Memory B cell (primary cell): ENCODE data around the gene MBD6.

Source experiments
- ATAC-seq: fragments of 150-1000 bp; cut with Tn5 transposase; 2 replicates; pipeline ENCODE4 v1.10.0; 2021; ENCODE audit warnings: low read depth, mild to moderate bottlenecking, moderate library complexity
- DNase-seq, 2 donors: peaks; one replicate each; pipeline ENCODE4 v3.0.0; 2022; ENCODE audit warnings: low spot score in 2 of 2
- H3K27ac Mint-ChIP-seq: one replicate; pipeline ENCODE4 v1.8.0; 2022; ENCODE audit warnings: mild to moderate bottlenecking, moderate library complexity, mixed read lengths
- H3K27me3 Mint-ChIP-seq: one replicate; pipeline ENCODE4 v1.8.0; 2022; ENCODE audit warnings: mixed read lengths
- H3K36me3 Mint-ChIP-seq: one replicate; pipeline ENCODE4 v1.8.0; 2022; ENCODE audit warnings: mild to moderate bottlenecking, mixed read lengths
- H3K4me1 Mint-ChIP-seq: one replicate; pipeline ENCODE4 v1.8.0; 2022; ENCODE audit warnings: mixed read lengths
- H3K4me3 Mint-ChIP-seq: one replicate; pipeline ENCODE4 v1.8.0; 2022; ENCODE audit warnings: mild to moderate bottlenecking, moderate library complexity, mixed read lengths
- H3K9me3 Mint-ChIP-seq: one replicate; pipeline ENCODE4 v1.8.0; 2022; ENCODE audit warnings: mixed read lengths

Gene MBD6

GRCh38 chr12:57525615-57526383 lies 3.2 kb downstream of the MBD6 start:
- no peaks in the 10 kb centered on the region for H3K27me3 Mint-ChIP-seq
- ATAC-seq: no peak
- no peaks in the 10 kb centered on the region for H3K9me3 Mint-ChIP-seq
- H3K4me3 Mint-ChIP-seq: no peak overlapping the region
- no peak overlapping the region for H3K27ac Mint-ChIP-seq
- H3K36me3 Mint-ChIP-seq: peaks cover 8% of the 10 kb centered on the region
- DNase-seq: no peak
- H3K4me1 Mint-ChIP-seq: peaks cover 32% of the 10 kb centered on the region

- no peak overlapping the region for H3K27ac Mint-ChIP-seq
- no peak for ATAC-seq
- DNase-seq: no peak
- no peak overlapping the region for H3K4me3 Mint-ChIP-seq
- no peaks in the 10 kb centered on the region for H3K27me3 Mint-ChIP-seq
- peaks cover 8% of the 10 kb centered on the region for H3K36me3 Mint-ChIP-seq
- H3K9me3 Mint-ChIP-seq: no peaks in the 10 kb centered on the region
- H3K4me1 Mint-ChIP-seq: peaks cover 31% of the 10 kb centered on the region
These were observed 4.0 kb downstream of the MBD6 start for GRCh38 chr12:57526477-57527126.

DNA sequence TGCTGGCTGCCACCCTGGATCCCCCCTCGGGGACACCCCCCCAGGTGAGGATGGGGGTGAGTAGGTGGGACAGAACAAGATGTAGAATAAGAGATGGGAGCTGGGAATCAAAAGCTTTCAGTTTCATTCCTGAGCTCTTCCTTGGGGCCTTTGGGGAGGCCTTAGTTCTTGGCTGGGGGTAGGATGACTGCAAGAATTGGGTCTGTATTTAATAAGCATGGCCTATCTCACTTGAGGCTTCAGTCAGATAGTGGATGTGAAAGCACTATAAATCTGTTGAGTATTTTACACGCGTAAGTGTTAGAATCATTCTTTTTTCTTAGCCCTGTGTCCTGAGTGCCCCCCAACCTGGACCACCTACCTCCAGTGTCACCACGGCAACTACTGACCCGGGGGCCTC lies 4.6 kb downstream of the MBD6 start:
- peaks cover 25% of the 10 kb centered on the region for H3K4me1 Mint-ChIP-seq
- H3K27ac Mint-ChIP-seq: no peak overlapping the region
- peaks cover 12% of the 10 kb centered on the region for H3K36me3 Mint-ChIP-seq

DNA sequence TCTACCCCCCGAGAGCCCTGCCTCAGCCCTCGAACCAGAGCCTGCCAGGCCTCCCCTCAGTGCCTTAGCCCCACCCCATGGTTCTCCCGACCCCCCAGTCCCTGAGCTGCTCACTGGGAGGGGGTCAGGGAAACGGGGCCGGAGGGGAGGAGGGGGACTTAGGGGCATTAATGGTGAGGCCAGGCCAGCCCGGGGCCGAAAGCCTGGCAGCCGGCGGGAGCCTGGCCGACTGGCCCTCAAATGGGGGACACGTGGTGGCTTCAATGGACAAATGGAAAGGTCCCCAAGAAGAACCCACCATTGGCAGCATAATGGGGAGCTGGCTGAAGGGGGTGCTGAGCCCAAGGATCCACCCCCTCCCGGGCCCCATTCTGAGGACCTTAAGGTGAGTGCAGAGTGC lies 5.6 kb downstream of the MBD6 start:
- H3K9me3 Mint-ChIP-seq: no peaks in the 10 kb centered on the region
- no peak overlapping the region for H3K27ac Mint-ChIP-seq
- H3K4me3 Mint-ChIP-seq: no peak overlapping the region
- no peak for DNase-seq
- no peaks in the 10 kb centered on the region for H3K27me3 Mint-ChIP-seq
- H3K4me1 Mint-ChIP-seq: peaks cover 23% of the 10 kb centered on the region
- peaks cover 18% of the 10 kb centered on the region for H3K36me3 Mint-ChIP-seq
- no peak for ATAC-seq

More for the DNA sequence above, 4.6 kb downstream of the MBD6 start:
- Mint-ChIP-seq H3K27me3 (no peaks in the 10 kb centered on the region), H3K4me3 (no peak overlapping the region), H3K9me3 (no peaks in the 10 kb centered on the region)
- DNase-seq (no peak), ATAC-seq (no peak)

DNA sequence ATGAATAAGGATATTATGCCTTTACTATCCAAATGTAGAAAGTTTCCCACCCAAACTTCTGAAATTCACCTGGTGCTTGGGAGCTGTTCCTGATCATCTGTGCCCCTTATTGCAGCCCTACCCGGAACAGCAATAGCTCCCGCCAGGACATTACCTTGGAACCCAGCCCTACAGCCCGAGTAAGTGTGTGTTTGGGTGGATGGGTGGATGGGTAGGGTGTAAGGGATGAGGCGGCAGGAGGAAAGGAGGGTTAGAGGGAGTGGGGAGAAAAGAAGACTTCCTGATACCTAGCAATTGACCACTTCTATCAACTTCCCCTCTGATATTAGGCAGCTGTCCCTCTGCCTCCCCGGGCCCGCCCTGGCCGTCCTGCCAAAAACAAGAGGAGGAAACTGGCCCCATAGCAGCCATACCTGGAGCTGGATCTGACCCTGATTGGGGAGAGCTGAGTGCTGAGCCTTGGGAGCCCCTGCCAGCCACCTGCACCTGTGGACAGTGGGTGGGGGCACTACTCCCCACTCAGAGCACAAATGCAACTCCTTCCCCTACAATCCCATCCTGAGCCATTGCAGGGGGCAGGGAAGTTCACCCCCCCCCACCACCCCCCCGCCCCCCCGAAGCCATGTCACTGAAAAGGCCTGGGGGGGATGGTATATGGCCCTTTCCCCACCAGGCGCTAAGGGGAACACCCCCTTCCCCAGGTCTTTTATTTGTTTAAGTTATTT lies 6.4 kb downstream of the MBD6 start:
- DNase-seq: no peak
- no peaks in the 10 kb centered on the region for H3K27me3 Mint-ChIP-seq
- no peak overlapping the region for H3K4me3 Mint-ChIP-seq
- peaks cover 16% of the 10 kb centered on the region for H3K4me1 Mint-ChIP-seq
- peaks cover 18% of the 10 kb centered on the region for H3K36me3 Mint-ChIP-seq
- no peaks in the 10 kb centered on the region for H3K9me3 Mint-ChIP-seq
- no peak overlapping the region for H3K27ac Mint-ChIP-seq
- no peak for ATAC-seq

DNA sequence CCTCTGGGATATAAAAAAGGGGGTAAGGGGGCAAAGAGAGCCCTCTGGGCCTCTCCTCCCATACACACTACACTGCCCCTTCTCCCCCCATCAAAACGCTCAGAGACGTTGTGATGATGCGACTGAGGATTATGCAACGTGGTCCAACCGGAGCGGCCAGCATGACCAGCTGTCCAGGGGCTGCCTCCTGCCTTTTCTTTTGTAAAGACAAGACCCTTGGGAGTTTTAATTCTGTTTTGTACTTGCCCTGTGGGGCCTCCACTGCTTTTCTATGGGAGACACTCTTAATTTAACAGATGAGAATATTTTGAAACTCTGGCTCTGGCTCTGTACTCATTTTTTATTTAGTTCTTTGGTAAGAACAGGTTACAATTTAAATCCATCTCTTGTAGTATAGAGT lies 7.2 kb downstream of the MBD6 start:
- peak overlapping the region; percentile 53 for H3K27ac Mint-ChIP-seq
- H3K36me3 Mint-ChIP-seq: peaks cover 18% of the 10 kb centered on the region

DNA sequence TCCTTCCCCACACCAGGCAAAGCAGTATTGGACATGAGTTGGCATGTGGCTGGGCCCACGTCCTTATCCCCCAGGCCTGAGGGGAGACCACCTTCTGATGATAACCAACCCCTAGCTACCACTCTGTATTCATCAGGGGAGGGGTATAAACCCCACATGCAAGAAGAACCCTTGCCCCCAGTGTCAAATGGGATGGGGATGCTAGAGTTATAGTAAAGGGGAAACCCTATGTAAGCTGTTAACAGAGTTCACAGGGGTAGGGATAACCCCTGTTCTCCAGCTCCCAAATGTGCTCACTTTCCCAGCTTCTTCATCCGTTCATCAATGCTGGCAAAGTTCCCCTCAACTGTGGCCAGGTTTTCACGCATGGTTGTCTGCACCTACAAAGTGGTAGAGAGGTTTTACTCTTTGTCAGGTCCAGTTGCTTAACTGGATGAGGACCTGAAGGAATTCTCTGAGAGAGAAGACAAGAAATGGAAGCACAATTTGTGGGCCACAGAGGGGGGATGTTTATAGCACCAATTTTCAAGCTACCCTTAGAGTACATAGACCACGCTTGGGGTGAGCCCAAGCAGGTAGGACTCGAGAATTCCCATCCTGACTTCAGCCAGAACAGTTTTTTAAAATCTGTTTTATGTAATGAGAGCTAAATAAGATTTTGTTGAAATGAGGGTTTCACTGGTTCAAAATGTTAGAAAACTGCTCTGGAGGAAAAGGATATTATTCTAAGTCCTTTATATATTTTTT lies 7.9 kb downstream of the MBD6 start:
- H3K27ac Mint-ChIP-seq: no peak overlapping the region

More for the DNA sequence above, 7.2 kb downstream of the MBD6 start:
- H3K4me3 Mint-ChIP-seq: no peak overlapping the region
- no peaks in the 10 kb centered on the region for H3K9me3 Mint-ChIP-seq
- H3K4me1 Mint-ChIP-seq: peaks cover 10% of the 10 kb centered on the region
- no peak for ATAC-seq
- no peaks in the 10 kb centered on the region for H3K27me3 Mint-ChIP-seq
- no peak for DNase-seq

DNA sequence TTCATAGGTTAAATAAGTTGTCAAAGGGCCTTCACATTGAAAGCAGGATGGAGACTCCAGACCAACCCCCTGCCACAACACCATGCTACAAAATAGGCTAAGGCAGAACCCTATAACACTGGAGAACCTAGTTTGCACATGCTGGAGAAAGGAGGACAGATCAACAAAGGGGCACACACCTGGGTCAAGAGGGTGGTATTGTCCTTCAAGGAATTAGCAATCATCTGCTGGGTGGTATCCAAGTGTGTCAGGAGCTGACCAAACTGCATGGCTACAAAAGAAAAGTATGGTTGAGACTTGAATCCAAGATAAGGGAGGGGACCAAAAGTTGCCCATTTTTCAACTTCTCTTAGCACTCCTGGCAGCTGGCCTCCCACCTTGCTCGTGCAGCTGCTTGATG lies 9.2 kb downstream of the MBD6 start:
- no peak overlapping the region for H3K4me3 Mint-ChIP-seq
- peaks cover 2% of the 10 kb centered on the region for H3K4me1 Mint-ChIP-seq
- no peaks in the 10 kb centered on the region for H3K27me3 Mint-ChIP-seq
- DNase-seq: no peak
- H3K36me3 Mint-ChIP-seq: peaks cover 20% of the 10 kb centered on the region
- no peak for ATAC-seq
- no peaks in the 10 kb centered on the region for H3K9me3 Mint-ChIP-seq
- H3K27ac Mint-ChIP-seq: no peak overlapping the region

More for the DNA sequence above, 7.9 kb downstream of the MBD6 start:
- no peaks in the 10 kb centered on the region for H3K27me3 Mint-ChIP-seq
- DNase-seq (no peak), ATAC-seq (no peak)
- no peak overlapping the region for H3K4me3 Mint-ChIP-seq
- H3K4me1 Mint-ChIP-seq: peaks cover 8% of the 10 kb centered on the region
- no peaks in the 10 kb centered on the region for H3K9me3 Mint-ChIP-seq
- peaks cover 21% of the 10 kb centered on the region for H3K36me3 Mint-ChIP-seq

DNA sequence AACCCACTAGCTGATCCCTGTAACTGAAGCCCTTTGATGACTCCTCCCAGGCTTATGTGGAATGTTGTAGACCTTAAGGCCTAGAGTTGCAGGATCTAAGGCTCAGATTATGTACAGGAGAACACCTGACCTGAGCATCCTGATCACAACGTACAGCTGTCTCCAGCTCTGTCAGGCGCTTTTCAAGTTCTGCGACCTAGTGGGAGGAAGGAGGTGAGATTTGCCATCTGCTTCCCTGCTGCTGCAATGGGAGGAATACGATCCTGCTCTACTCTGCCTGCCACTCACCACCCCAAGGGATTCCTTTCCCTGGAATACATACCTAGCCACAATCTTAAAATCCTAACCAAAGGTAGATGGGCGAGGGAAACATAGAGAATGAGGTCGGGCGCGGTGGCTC lies 10.5 kb downstream of the MBD6 start:
- H3K4me3 Mint-ChIP-seq: no peak overlapping the region
- DNase-seq (no peak), ATAC-seq (no peak)
- H3K9me3 Mint-ChIP-seq: no peaks in the 10 kb centered on the region
- H3K36me3 Mint-ChIP-seq: peaks cover 20% of the 10 kb centered on the region
- no peak overlapping the region for H3K27ac Mint-ChIP-seq
- peaks cover 2% of the 10 kb centered on the region for H3K4me1 Mint-ChIP-seq
- no peaks in the 10 kb centered on the region for H3K27me3 Mint-ChIP-seq

- Mint-ChIP-seq H3K4me3 (no peak overlapping the region), H3K27ac (no peak overlapping the region), H3K36me3 (peaks cover 26% of the 10 kb centered on the region), H3K9me3 (no peaks in the 10 kb centered on the region), H3K27me3 (no peaks in the 10 kb centered on the region), H3K4me1 (peaks cover 2% of the 10 kb centered on the region)
- ATAC-seq (no peak), DNase-seq (no peak)
These were observed 11.6 kb downstream of the MBD6 start for GRCh38 chr12:57534250-57534649.

- Mint-ChIP-seq H3K4me3 (no peak overlapping the region), H3K36me3 (peaks cover 22% of the 10 kb centered on the region), H3K9me3 (no peaks in the 10 kb centered on the region), H3K27ac (no peak overlapping the region), H3K4me1 (no peaks in the 10 kb centered on the region), H3K27me3 (no peaks in the 10 kb centered on the region)
- DNase-seq (no peak), ATAC-seq (no peak)
These were observed 12.4 kb downstream of the MBD6 start for GRCh38 chr12:57534991-57535543.

- peaks cover 22% of the 10 kb centered on the region for H3K36me3 Mint-ChIP-seq
- no peak for ATAC-seq
- H3K27me3 Mint-ChIP-seq: no peaks in the 10 kb centered on the region
- no peaks in the 10 kb centered on the region for H3K9me3 Mint-ChIP-seq
- no peak overlapping the region for H3K4me3 Mint-ChIP-seq
- no peak overlapping the region for H3K27ac Mint-ChIP-seq
- DNase-seq: no peak
- H3K4me1 Mint-ChIP-seq: peaks cover under 1% of the 10 kb centered on the region
These were observed 13.4 kb downstream of the MBD6 start for GRCh38 chr12:57535764-57536596.

- no peak overlapping the region for H3K4me3 Mint-ChIP-seq
- no peaks in the 10 kb centered on the region for H3K27me3 Mint-ChIP-seq
- H3K27ac Mint-ChIP-seq: no peak overlapping the region
- peaks cover 3% of the 10 kb centered on the region for H3K4me1 Mint-ChIP-seq
- DNase-seq: no peak
- H3K36me3 Mint-ChIP-seq: peaks cover 26% of the 10 kb centered on the region
- no peak for ATAC-seq
- no peaks in the 10 kb centered on the region for H3K9me3 Mint-ChIP-seq
These were observed 13.9 kb downstream of the MBD6 start for GRCh38 chr12:57536597-57536942.
